Amygdala (tissue), 56 donors: Measurements from ENCODE around the gene ATP1B1.

ENCODE experiments used
- DNase-seq, 56 donors: peaks; one replicate each; lab custom pipeline; 2025; lab: John Stamatoyannopoulos, UW

Gene ATP1B1

GRCh38 chr1:169106095-169106920 is at the start of gene ATP1B1:
TSS of gene ATP1B1 (plus strand) at chr1:169106690. CDS start at chr1:169106830, 140 bp downstream.
- DNase-seq = peak in 55 of 56 donors; percentile 45 to 92 (median 82)

- DNase-seq = no peak
These were observed 47.1 kb upstream of the ATP1B1 start for GRCh38 chr1:169059421-169059820.

- no peak for DNase-seq
These were observed 46.3 kb upstream of the ATP1B1 start for GRCh38 chr1:169060043-169060722.

GRCh38 chr1:169060919-169061639 is 45.4 kb upstream of the ATP1B1 start:
- peak in 1 of 56 donors; percentile 26 for DNase-seq

- no peak for DNase-seq
These were observed 44.3 kb upstream of the ATP1B1 start for GRCh38 chr1:169062152-169062551.

GRCh38 chr1:169064103-169064502 is 42.4 kb upstream of the ATP1B1 start:
- no peak for DNase-seq

- no peak for DNase-seq
These were observed 35.9 kb upstream of the ATP1B1 start for GRCh38 chr1:169070547-169070946.

GRCh38 chr1:169070958-169071357 is 35.5 kb upstream of the ATP1B1 start:
- DNase-seq = no peak

GRCh38 chr1:169072945-169073725 is 33.4 kb upstream of the ATP1B1 start:
- DNase-seq = no peak

GRCh38 chr1:169078163-169078883 is 28.2 kb upstream of the ATP1B1 start:
- DNase-seq = no peak

- no peak for DNase-seq
These were observed 24.9 kb upstream of the ATP1B1 start for GRCh38 chr1:169081503-169082123.

GRCh38 chr1:169085911-169086310 is 20.6 kb upstream of the ATP1B1 start:
- no peak for DNase-seq

GRCh38 chr1:169086603-169087455 is 19.7 kb upstream of the ATP1B1 start:
- peak in 3 of 56 donors; percentile 18 to 66 (median 29) for DNase-seq

GRCh38 chr1:169087876-169088275 is 18.6 kb upstream of the ATP1B1 start:
- DNase-seq = no peak

GRCh38 chr1:169089776-169090175 is 16.7 kb upstream of the ATP1B1 start:
- peak in 1 of 56 donors; percentile 69 for DNase-seq

GRCh38 chr1:169090308-169090899 is 16.1 kb upstream of the ATP1B1 start:
- no peak for DNase-seq

GRCh38 chr1:169090900-169091311 is 15.6 kb upstream of the ATP1B1 start:
- peak in 3 of 56 donors; percentile 28 to 41 (median 36) for DNase-seq

- peak in 3 of 56 donors; percentile 21 to 43 (median 22) for DNase-seq
These were observed 15.0 kb upstream of the ATP1B1 start for GRCh38 chr1:169091480-169091941.
